ENCODE results near the gene CWC15. TPM values are rescaled to one million over a fixed set of nuclear protein-coding genes. Genes with fewer than 3 reads are reported as not detected.

The CWC15 gene
- total and polyA plus RNA-seq, 2 donors (not counting 3 experiments of a cell fraction or from before 2014, with no cell fraction given): 16.9 to 72.0 TPM

- no peak overlapping the region for H2AFZ ChIP-seq (ENCODE audit: low read depth, low read length)
These were observed 35.0 kb downstream of the CWC15 start for GRCh38 chr11:94938095-94939055.

DNA sequence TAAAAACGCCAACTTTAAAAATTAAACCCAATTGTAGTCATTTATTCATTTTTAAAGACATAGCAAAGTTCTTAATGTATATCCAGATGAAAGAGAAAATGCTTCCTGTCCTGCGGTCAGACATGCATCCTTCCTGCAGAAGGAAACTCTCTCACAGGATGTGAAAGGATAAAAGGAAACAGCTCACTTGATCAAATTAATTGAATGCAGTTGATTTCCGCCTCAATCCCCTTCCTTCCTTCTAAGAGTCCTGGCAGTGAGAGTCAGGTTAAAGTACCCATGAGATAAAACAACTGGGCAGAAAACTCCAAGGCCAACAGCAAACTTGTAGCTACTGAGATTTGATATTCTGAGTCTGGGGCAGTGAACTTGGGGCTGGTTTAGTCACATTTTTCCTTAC lies 38.5 kb downstream of the CWC15 start:
- Histone ChIP-seq H3K79me2 (ENCODE audit: control insufficient read depth, insufficient read depth, low read length) (no peaks in the 10 kb centered on the region), H4K20me1 (replicated peaks; ENCODE audit: control insufficient read depth, extremely low read depth, insufficient read depth, low read length) (no peaks in the 10 kb centered on the region), H3K27me3 (ENCODE audit: control insufficient read depth in 2 of 2, insufficient read depth in 2 of 2, low read length in 2 of 2) (no peaks in the 10 kb centered on the region), H3K9ac (replicated peaks; ENCODE audit: extremely low read depth, insufficient read depth, low read length) (peak overlapping the region; percentile 78), H3K4me2 (ENCODE audit: insufficient read depth, low read length) (peak overlapping the region; percentile 71), H3K36me3 (ENCODE audit: control insufficient read depth in 2 of 2, extremely low read depth in 1 of 2, insufficient read depth in 2 of 2, low read length in 2 of 2) (no peaks in the 10 kb centered on the region), H3K9me3 (replicated peaks; ENCODE audit: control insufficient read depth, insufficient read depth, low read length) (no peaks in the 10 kb centered on the region), H3K27ac (ENCODE audit: insufficient read depth, low read depth, low read length) (peak overlapping the region; percentile 96), H2AFZ (ENCODE audit: low read depth, low read length) (peak overlapping the region; percentile 10), H3K4me3 (replicated peaks in 1 of 3; ENCODE audit: insufficient read depth in 1 of 3, low read depth in 1 of 3, low read length in 3 of 3) (no peak overlapping the region), H3K4me1 (ENCODE audit: control insufficient read depth, extremely low read depth, insufficient read depth, low read length) (peaks cover 49% of the 10 kb centered on the region), H3K9me1 (replicated peaks; ENCODE audit: control insufficient read depth, extremely low read depth, insufficient read depth, low read length) (no peaks in the 10 kb centered on the region)
- CTCF ChIA-PET: interaction anchor here (1.0 to 4.5 kb wide), 5 partner anchors 10 to 311 kb away, joined by 3 to 18 read pairs (median 5); no protein-coding TSS in a partner anchor
- DNase-seq (ENCODE audit: low read depth, low spot score) (peak; percentile 36), FAIRE-seq (peak; percentile 89)
- POLR2A ChIA-PET: interaction anchor here (1.1 kb wide), 1 partner anchor 38 kb away, joined by 3 read pairs; the partner anchor contains the start of genes CWC15 and KDM4D
- dilution Hi-C loops (cut with MboI; ENCODE audit: extremely low pct_ligation_motif_present, low sequenced_read_pairs) (no loop called here), intact Hi-C loops (cut with micrococcal nuclease) (loop anchor here (1.0 to 10.0 kb wide), 4 partner anchors 9 to 800 kb away; partner anchors contain the start of genes CWC15 and KDM4D)
- no TSS peak for BruUV-seq (replicated peaks)
- TF ChIP-seq POLR2A (IDR thresholded peaks at IDR 0.05; ENCODE audit: low read depth, low read length): no peak
- TF ChIP-seq JUN (IDR thresholded peaks at IDR 0.05; ENCODE audit: borderline replicate concordance, insufficient read depth, insufficient read length, low read depth): no peak
- TF ChIP-seq GATA2 (IDR thresholded peaks at IDR 0.05; ENCODE audit: insufficient read depth, insufficient read length, low read depth, low read length): peak; percentile 70
- no peak for TF ChIP-seq EZH2 (IDR thresholded peaks at IDR 0.05; ENCODE audit: borderline replicate concordance, low read depth, low read length, severe bottlenecking)
- no peak for TF ChIP-seq MAX (IDR thresholded peaks at IDR 0.05; ENCODE audit: insufficient read depth, insufficient read length)
- peak; percentile 67 for TF ChIP-seq POLR2AphosphoS5 (IDR thresholded peaks at IDR 0.05; ENCODE audit: insufficient read depth, low read depth, low read length)
- peak; percentile 15 for TF ChIP-seq FOS (IDR thresholded peaks at IDR 0.05; ENCODE audit: borderline replicate concordance, insufficient read depth, low read length)
- TF ChIP-seq MYC (IDR thresholded peaks at IDR 0.05; ENCODE audit: low read depth, low read length): no peak
- no peak for TF ChIP-seq CTCF (IDR thresholded peaks at IDR 0.05; ENCODE audit: extremely low read depth in 1 of 2, insufficient read depth in 1 of 2, low read depth in 1 of 2, low read length in 2 of 2)

More at GRCh38 chr11:94938095-94939055, 35.0 kb downstream of the CWC15 start:
- peak overlapping the region; percentile 44 for H3K4me2 ChIP-seq (ENCODE audit: insufficient read depth, low read length)
- H4K20me1 ChIP-seq (replicated peaks; ENCODE audit: control insufficient read depth, extremely low read depth, insufficient read depth, low read length): no peaks in the 10 kb centered on the region
- no peaks in the 10 kb centered on the region for H3K36me3 ChIP-seq (ENCODE audit: control insufficient read depth in 2 of 2, extremely low read depth in 1 of 2, insufficient read depth in 2 of 2, low read length in 2 of 2)
- no peaks in the 10 kb centered on the region for H3K9me1 ChIP-seq (replicated peaks; ENCODE audit: control insufficient read depth, extremely low read depth, insufficient read depth, low read length)
- DNase-seq (ENCODE audit: low read depth, low spot score) (peak; percentile 90), FAIRE-seq (peak; percentile 84)
- no peak overlapping the region for H3K4me3 ChIP-seq (replicated peaks in 1 of 3; ENCODE audit: insufficient read depth in 1 of 3, low read depth in 1 of 3, low read length in 3 of 3)
- ChIA-PET POLR2A (no interaction called here), CTCF (interaction anchor here (0.6 to 1.3 kb wide), 3 partner anchors 11 to 30 kb away, joined by 3 to 5 read pairs (median 3); no protein-coding TSS in a partner anchor)
- H3K27me3 ChIP-seq (ENCODE audit: control insufficient read depth in 2 of 2, insufficient read depth in 2 of 2, low read length in 2 of 2): no peaks in the 10 kb centered on the region
- H3K9me3 ChIP-seq (replicated peaks; ENCODE audit: control insufficient read depth, insufficient read depth, low read length): no peaks in the 10 kb centered on the region
- intact Hi-C loops (cut with micrococcal nuclease): loop anchor here (10.0 kb wide), 1 partner anchor 804 kb away; no protein-coding TSS in a partner anchor
- dilution Hi-C loops (cut with MboI; ENCODE audit: extremely low pct_ligation_motif_present, low sequenced_read_pairs): no loop called here
- H3K9ac ChIP-seq (replicated peaks; ENCODE audit: extremely low read depth, insufficient read depth, low read length): no peak overlapping the region
- H3K79me2 ChIP-seq (ENCODE audit: control insufficient read depth, insufficient read depth, low read length): no peaks in the 10 kb centered on the region
- peaks cover 41% of the 10 kb centered on the region for H3K4me1 ChIP-seq (ENCODE audit: control insufficient read depth, extremely low read depth, insufficient read depth, low read length)
- BruUV-seq (replicated peaks): no TSS peak
- H3K27ac ChIP-seq (ENCODE audit: insufficient read depth, low read depth, low read length): peak overlapping the region; percentile 37
- TF ChIP-seq POLR2AphosphoS5 (IDR thresholded peaks at IDR 0.05; ENCODE audit: insufficient read depth, low read depth, low read length) (peak; percentile 16), MAX (IDR thresholded peaks at IDR 0.05; ENCODE audit: insufficient read depth, insufficient read length) (no peak)

Data from endothelial cell of umbilical vein (primary cell).